HepG2 (cell line): ENCODE data around the gene TTC28.
"Not testable (repeated sequence)": the region's sequence is repeated elsewhere in the genome, so short reads cannot be mapped to it uniquely, and the experiment has no call there.

ENCODE experiments used
- CCAR2 ChIP-seq: fragments of 200-400 bp; formaldehyde crosslinking; optimal IDR thresholded peaks from 2 replicates; pipeline ENCODE3; 2018; ENCODE audit warnings: low read depth, mild to moderate bottlenecking, low read length, moderate library complexity
- CREB1 ChIP-seq, 2 experiments: fragments of 450-650 bp in 1 of 2; IDR thresholded peaks; 2 replicates each; pipeline ENCODE4 v1.6.1; 2016 to 2017; ENCODE audit warnings: control low read depth in 1 of 2, mild to moderate bottlenecking in 1 of 2, missing compliant biosample characterization in 1 of 2, missing genetic modification characterization in 1 of 2
- CTCF ChIP-seq: sonication (generic); formaldehyde crosslinking; IDR thresholded peaks from 2 replicates; pipeline ENCODE4 v1.5.0; 2020; ENCODE audit warnings: mild to moderate bottlenecking, missing genetic modification reagents, moderate library complexity
- KMT2A ChIP-seq: sonication (generic); formaldehyde crosslinking; IDR thresholded peaks from 2 replicates; pipeline ENCODE4 v1.4.0; 2020; ENCODE audit warnings: missing genetic modification reagents
- MTA1 ChIP-seq: sonication (generic); formaldehyde crosslinking; IDR thresholded peaks from 2 replicates; pipeline ENCODE4 v1.4.0; 2020; ENCODE audit warnings: missing genetic modification reagents, mild to moderate bottlenecking, borderline replicate concordance
- MYNN ChIP-seq: sonication (generic); formaldehyde crosslinking; IDR thresholded peaks from 2 replicates; pipeline ENCODE4 v1.4.0; 2020; ENCODE audit warnings: mild to moderate bottlenecking, low read depth, missing genetic modification reagents
- ZNF501 ChIP-seq: sonication (generic); formaldehyde crosslinking; IDR thresholded peaks from 2 replicates; pipeline ENCODE4 v1.5.1; 2020; ENCODE audit warnings: mild to moderate bottlenecking, moderate library complexity, missing genetic modification reagents
- ZNF781 ChIP-seq: sonication (generic); formaldehyde crosslinking; IDR thresholded peaks from 2 replicates; pipeline ENCODE4 v1.5.1; 2020; ENCODE audit warnings: borderline replicate concordance, mild to moderate bottlenecking, missing genetic modification reagents; ENCODE audit errors: not compliant biosample characterization

GRCh38 chr22:28568974-28569373, 110.7 kb downstream of the TTC28 start:
- not testable (repeated sequence) for TF ChIP-seq ZNF781 (CRISPR knock-in tag); MYNN (CRISPR knock-in tag); CREB1 (IDR thresholded peaks at IDR 0.05); CREB1 (CRISPR knock-in tag; IDR thresholded peaks at IDR 0.05); KMT2A (CRISPR knock-in tag); MTA1 (CRISPR knock-in tag); CTCF (CRISPR knock-in tag); ZNF501 (CRISPR knock-in tag); CCAR2
